Measurements from ENCODE around the gene ERCC1. TPM values are rescaled to one million over a fixed set of nuclear protein-coding genes. Genes with fewer than 3 reads are reported as not detected.
"Not testable (repeated sequence)": the region's sequence is repeated elsewhere in the genome, so short reads cannot be mapped to it uniquely, and the experiment has no call there.

Gene ERCC1
- total RNA-seq, 2 donors from 2014 or later: 99.8 to 224 TPM

GRCh38 chr19:45408121-45408520 lies 15.6 kb downstream of the ERCC1 start:
- H3K27ac ChIP-seq: no peak overlapping the region
- H3K36me3 ChIP-seq: peaks cover 8% of the 10 kb centered on the region
- no peak for DNase-seq (ENCODE audit: low spot score)
- H3K4me1 ChIP-seq (ENCODE audit: control insufficient read depth in 1 of 2, low read depth in 2 of 2): peaks cover 12 to 31% of the 10 kb centered on the region in 2 donors
- no peak for TF ChIP-seq CTCF (IDR thresholded peaks at IDR 0.05)
- no peaks in the 10 kb centered on the region for H3K9me3 ChIP-seq
- no peak for ATAC-seq (ENCODE audit: insufficient number of reproducible peaks, low FRiP score, low read depth)
- no peak overlapping the region for H3K4me3 ChIP-seq
- no peaks in the 10 kb centered on the region for H3K27me3 ChIP-seq (replicated peaks; ENCODE audit: insufficient read depth)

GRCh38 chr19:45407585-45407984 lies 16.1 kb downstream of the ERCC1 start:
- not testable (repeated sequence) for H3K9me3 ChIP-seq; H3K27me3 ChIP-seq (replicated peaks; ENCODE audit: insufficient read depth); DNase-seq (ENCODE audit: low spot score); ATAC-seq (ENCODE audit: insufficient number of reproducible peaks, low FRiP score, low read depth); H3K36me3 ChIP-seq; H3K4me3 ChIP-seq; H3K27ac ChIP-seq
- H3K4me1 ChIP-seq (ENCODE audit: control insufficient read depth in 1 of 2, low read depth in 2 of 2): peaks cover 12 to 36% of the 10 kb centered on the region in 2 donors

- DNase-seq (ENCODE audit: low spot score): no peak
- no peaks in the 10 kb centered on the region for H3K9me3 ChIP-seq
- H3K36me3 ChIP-seq: no peaks in the 10 kb centered on the region
- TF ChIP-seq CTCF (IDR thresholded peaks at IDR 0.05): no peak
- peak overlapping the region; percentile 88 for H3K4me3 ChIP-seq
- H3K27me3 ChIP-seq (replicated peaks; ENCODE audit: insufficient read depth): no peaks in the 10 kb centered on the region
- peaks cover 12 to 42% of the 10 kb centered on the region in 2 donors for H3K4me1 ChIP-seq (ENCODE audit: control insufficient read depth in 1 of 2, low read depth in 2 of 2)
- H3K27ac ChIP-seq: no peak overlapping the region
- ATAC-seq (ENCODE audit: insufficient number of reproducible peaks, low FRiP score, low read depth): no peak
These were observed 16.7 kb downstream of the ERCC1 start for GRCh38 chr19:45407091-45407375.

GRCh38 chr19:45406226-45407090 lies 17.3 kb downstream of the ERCC1 start, which contains the start of gene POLR1G:
TSS of gene POLR1G (plus strand) at chr19:45406644. CDS start at chr19:45406697, 53 bp downstream.
- DNase-seq (ENCODE audit: low spot score): no peak
- ATAC-seq (ENCODE audit: insufficient number of reproducible peaks, low FRiP score, low read depth): peak; percentile 54
- H3K4me1 ChIP-seq (ENCODE audit: control insufficient read depth in 1 of 2, low read depth in 2 of 2): peaks cover 12 to 42% of the 10 kb centered on the region in 2 donors
- peak within 1 kb of the TSS; percentile 97 for H3K27ac ChIP-seq
- H3K9me3 ChIP-seq: no peaks in the 10 kb centered on the region
- no peaks in the 10 kb centered on the region for H3K27me3 ChIP-seq (replicated peaks; ENCODE audit: insufficient read depth)
- TF ChIP-seq CTCF (IDR thresholded peaks at IDR 0.05): no peak
- H3K4me3 ChIP-seq: peak within 1 kb of the TSS; percentile 88
- no peaks in the 10 kb centered on the region for H3K36me3 ChIP-seq

GRCh38 chr19:45405435-45406225 lies 18.1 kb downstream of the ERCC1 start:
- DNase-seq (ENCODE audit: low spot score) (peak; percentile 65), ATAC-seq (ENCODE audit: insufficient number of reproducible peaks, low FRiP score, low read depth) (peak; percentile 63)
- no peaks in the 10 kb centered on the region for H3K36me3 ChIP-seq
- H3K27ac ChIP-seq: peak overlapping the region; percentile 97
- peak overlapping the region; percentile 88 for H3K4me3 ChIP-seq
- TF ChIP-seq CTCF (IDR thresholded peaks at IDR 0.05): no peak
- peaks cover 12 to 42% of the 10 kb centered on the region in 2 donors for H3K4me1 ChIP-seq (ENCODE audit: control insufficient read depth in 1 of 2, low read depth in 2 of 2)
- H3K9me3 ChIP-seq: no peaks in the 10 kb centered on the region
- H3K27me3 ChIP-seq (replicated peaks; ENCODE audit: insufficient read depth): no peaks in the 10 kb centered on the region

Data from thoracic aorta (tissue), 2 donors.